GM12874 (cell line): Measurements from ENCODE around the gene FAM89A.

Source experiments
- CTCF ChIP-seq: IDR thresholded peaks from 2 replicates; pipeline ENCODE4 v1.5.1; 2011; ENCODE audit warnings: low read depth, mild to moderate bottlenecking, control low read depth, low read length, moderate library complexity; ENCODE audit not compliant: insufficient read depth

Gene FAM89A

DNA sequence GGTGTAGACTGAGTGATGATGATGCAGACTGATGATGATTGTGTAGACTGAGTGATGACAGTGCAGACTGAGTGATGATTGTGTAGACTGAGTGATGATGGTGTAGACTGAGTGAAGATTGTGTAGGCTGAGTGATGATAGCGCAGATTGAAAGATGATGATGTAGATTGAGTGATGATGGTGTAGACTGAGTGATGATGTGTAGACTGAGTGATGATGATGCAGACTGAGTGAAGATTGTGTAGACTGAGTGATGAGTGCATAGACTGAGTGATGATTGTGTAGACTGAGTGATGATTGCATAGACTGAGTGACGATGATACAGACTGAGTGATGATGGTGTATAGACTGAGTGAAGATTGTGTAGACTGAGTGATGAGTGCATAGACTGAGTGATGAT is 28.7 kb downstream of the FAM89A start:
- no peak for TF ChIP-seq CTCF

- no peak for TF ChIP-seq CTCF
Measured at GRCh38 chr1:231001892-231002291, 38.2 kb downstream of the FAM89A start.

DNA sequence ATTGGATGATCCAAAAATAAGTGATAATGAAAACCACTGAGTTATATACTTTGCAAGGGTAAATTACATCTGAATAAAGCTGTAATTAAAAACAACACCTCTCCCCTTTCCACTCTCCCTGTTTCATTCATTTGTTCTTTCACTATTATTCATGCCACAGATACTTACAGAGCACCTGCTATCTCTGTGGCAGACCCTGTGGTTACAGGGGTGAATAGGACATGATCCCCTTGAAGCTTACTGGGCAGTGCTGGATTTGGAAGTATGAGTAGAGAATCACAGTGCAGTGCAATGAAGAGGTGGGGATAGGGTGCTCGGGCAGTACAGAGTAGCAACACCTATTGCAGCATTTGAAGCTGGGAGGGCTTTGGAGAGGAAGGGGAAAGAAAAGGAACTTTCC is 39.4 kb downstream of the FAM89A start:
- no peak for TF ChIP-seq CTCF

GRCh38 chr1:231000201-231000600 is 39.9 kb downstream of the FAM89A start:
- TF ChIP-seq CTCF: no peak

GRCh38 chr1:230994860-230995259 is 45.2 kb downstream of the FAM89A start:
- no peak for TF ChIP-seq CTCF

DNA sequence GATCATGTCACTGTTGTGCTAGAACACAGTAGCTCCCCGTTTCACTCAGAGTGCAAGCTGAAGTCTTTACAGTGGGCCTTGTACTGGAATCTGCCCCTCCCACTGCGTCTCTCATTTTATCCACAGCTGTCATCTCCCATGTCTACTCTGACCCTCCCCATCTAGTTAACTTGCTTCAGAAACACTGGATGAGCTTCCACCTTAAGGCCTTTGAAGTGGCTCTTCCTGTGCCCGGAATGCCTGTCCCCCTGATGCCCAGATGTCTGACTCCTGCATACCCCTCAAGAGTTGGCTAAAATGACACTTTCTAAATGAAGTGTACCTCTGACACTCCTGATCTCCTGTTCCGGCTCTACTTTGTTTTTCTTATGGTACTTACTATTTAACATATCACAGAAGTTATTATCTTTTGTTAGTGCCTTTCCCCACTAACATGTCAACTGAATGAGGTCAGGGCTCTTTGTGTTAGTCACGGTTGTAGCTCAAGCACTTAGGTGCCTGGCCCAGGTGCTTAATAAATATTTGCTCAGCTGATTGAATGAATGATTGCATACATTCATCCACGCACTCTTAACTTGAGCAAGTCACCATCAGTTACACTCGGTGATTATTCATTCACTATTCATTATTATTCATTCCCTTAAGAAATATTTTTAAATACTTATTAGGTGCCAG is 47.8 kb downstream of the FAM89A start:
- TF ChIP-seq CTCF: no peak

GRCh38 chr1:230987448-230987847 is 52.6 kb downstream of the FAM89A start:
- no peak for TF ChIP-seq CTCF
